Measurements from ENCODE around the gene GPR137C. TPM values are rescaled to one million over a fixed set of nuclear protein-coding genes. Genes with fewer than 3 reads are reported as not detected.

Gene GPR137C
- total and polyA plus RNA-seq, 2 of the 8 experiments (the other 6 are each of a cell fraction or from before 2014, with no cell fraction given), result 2.7 to 4.3 TPM

DNA sequence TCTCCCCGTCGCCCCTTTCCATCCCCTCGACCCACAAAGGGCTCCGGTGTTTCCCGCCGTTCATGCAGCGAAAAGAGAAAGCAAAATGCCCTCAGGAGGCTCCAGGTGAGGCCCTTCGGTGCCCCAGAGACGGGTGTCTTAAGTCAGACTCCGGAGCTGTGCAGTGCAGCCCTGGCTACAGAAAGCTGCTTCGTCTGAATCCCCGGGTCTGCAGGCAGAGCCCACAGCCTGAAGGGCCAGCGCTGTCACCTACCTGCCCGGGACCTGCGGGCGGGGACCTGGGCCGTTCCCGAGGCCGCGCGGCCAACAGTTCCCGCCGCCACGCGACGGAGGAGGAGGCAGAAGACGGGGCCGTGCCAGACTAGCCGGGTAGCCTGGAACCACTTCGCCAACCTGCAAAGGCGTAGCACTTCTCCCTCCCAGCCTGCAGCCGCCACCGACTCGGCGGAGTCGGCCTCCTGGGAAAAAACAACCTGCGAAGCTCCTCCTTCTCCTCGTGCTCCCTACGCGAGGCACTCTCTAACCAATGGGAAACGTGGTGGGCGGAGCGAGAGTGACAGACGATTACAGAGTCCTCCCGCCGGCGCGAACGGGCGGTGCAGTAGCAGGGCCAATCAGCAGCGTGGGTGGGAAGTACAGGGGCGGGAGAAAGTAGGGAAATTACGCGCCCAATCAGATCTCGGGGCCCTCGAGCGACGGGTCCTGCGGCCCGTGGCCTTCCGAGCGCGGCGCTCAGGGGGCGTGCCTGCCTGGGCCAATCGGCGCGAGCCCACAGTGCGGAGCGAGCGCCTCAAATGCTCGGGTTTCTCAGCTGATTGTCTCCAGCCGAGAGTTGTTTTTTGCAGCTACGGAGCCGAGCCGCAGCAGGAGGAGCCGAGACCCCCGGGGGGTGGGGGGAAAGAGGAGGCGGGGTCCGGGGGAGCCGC, at the start of gene GPR137C, which contains the start of gene TXNDC16 (continued):
- TF ChIP-seq EP300 (IDR thresholded peaks at IDR 0.05; ENCODE audit: borderline replicate concordance in 1 of 2, low read depth in 2 of 2, low read length in 2 of 2) (no peak), SP2 (IDR thresholded peaks at IDR 0.05; ENCODE audit: low read length) (peak; percentile 75), RBBP5 (IDR thresholded peaks at IDR 0.05; ENCODE audit: borderline replicate concordance, low read depth, low read length) (peak; percentile 97), SIN3A (conservative IDR thresholded peaks at IDR 0.05 in 1 of 2, IDR thresholded peaks at IDR 0.05 in 1 of 2; ENCODE audit: low read depth in 1 of 2, low read length in 2 of 2) (peak; percentile 80 to 88), TAF7 (optimal IDR thresholded peaks at IDR 0.05; ENCODE audit: borderline replicate concordance, low read depth, low read length) (peak; percentile 41), ZNF274 (IDR thresholded peaks at IDR 0.05; ENCODE audit: borderline replicate concordance, extremely low read depth, low read length) (no peak), SP4 (IDR thresholded peaks at IDR 0.05; ENCODE audit: low read length) (no peak; the same call in none of the 2 replicates), SRF (IDR thresholded peaks at IDR 0.05; ENCODE audit: low read depth, low read length) (no peak), PHF8 (conservative IDR thresholded peaks at IDR 0.05; ENCODE audit: low read depth, low read length) (peak; percentile 80), CHD2 (IDR thresholded peaks at IDR 0.05; ENCODE audit: low read length) (peak; percentile 86), BCL11A (IDR thresholded peaks at IDR 0.05; ENCODE audit: low read depth in 2 of 2, low read length in 2 of 2) (no peak)
